ENCODE results near the gene TRIM17.

DNA sequence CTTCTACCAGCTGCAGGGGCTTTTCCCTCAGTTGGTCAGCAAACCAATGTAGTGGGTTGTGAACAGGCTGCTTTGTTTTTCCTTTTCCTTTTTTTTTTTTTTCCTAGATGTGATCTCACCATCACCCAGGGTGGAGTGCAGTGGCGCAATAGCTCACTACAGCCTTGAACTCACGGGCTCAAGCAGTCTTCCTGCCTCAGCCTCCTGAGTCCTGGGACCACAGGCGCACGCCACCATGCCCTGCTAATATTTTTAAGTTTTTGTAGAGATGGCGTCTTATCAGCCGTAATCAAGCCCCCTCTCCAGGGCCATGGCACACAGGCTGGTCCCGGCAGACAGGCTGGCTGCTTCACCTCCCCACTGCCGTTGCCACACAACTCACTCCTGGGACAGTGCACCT lies 6.6 kb downstream of the TRIM17 start:
- TF ChIP-seq CTCF (IDR thresholded peaks at IDR 0.05; ENCODE audit: low read length) (no peak), EZH2 (optimal IDR thresholded peaks at IDR 0.05; ENCODE audit: low read depth, low read length) (no peak)
